Fibroblast of villous mesenchyme (primary cell): ENCODE data around the gene FAAP20. TPM values are rescaled to one million over a fixed set of nuclear protein-coding genes. Genes with fewer than 3 reads are reported as not detected.

ENCODE experiments used
- DNase-seq: peaks from one replicate; pipeline ENCODE4 v3.0.0-alpha.2; 2010; ENCODE audit warnings: low read depth
- H3K4me3 ChIP-seq: 2 replicates; pipeline ENCODE4 v1.5.1; 2011; ENCODE audit warnings: low read depth, mild to moderate bottlenecking, low read length
- CTCF ChIP-seq: IDR thresholded peaks from 2 replicates; pipeline ENCODE4 v1.5.1; 2012; ENCODE audit warnings: low read depth, mild to moderate bottlenecking, low read length; ENCODE audit not compliant: insufficient read depth
- total RNA-seq: library from RNA; depleted of rRNA; stranded (reverse); fragments of >200 nt; gene quantifications from 2 replicates; pipeline ENCODE4 v1.2.3, GENCODE V29; 2012

FAAP20 gene
- total RNA-seq, 1 donor = 20.7 TPM

- no peak overlapping the region for H3K4me3 ChIP-seq
- DNase-seq = no peak
- TF ChIP-seq CTCF = no peak
These were observed 8.4 kb downstream of the FAAP20 start for GRCh38 chr1:2185880-2186855.

DNA sequence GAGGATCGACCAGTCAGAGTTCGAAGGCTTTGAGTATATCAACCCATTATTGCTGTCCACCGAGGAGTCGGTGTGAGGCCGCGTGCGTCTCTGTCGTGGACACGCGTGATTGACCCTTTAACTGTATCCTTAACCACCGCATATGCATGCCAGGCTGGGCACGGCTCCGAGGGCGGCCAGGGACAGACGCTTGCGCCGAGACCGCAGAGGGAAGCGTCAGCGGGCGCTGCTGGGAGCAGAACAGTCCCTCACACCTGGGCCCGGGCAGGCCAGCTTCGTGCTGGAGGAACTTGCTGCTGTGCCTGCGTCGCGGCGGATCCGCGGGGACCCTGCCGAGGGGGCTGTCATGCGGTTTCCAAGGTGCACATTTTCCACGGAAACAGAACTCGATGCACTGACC is 9.6 kb downstream of the FAAP20 start:
- no peak overlapping the region for H3K4me3 ChIP-seq
- DNase-seq = no peak
- no peak for TF ChIP-seq CTCF

GRCh38 chr1:2184531-2184930 is 10.0 kb downstream of the FAAP20 start:
- DNase-seq = no peak
- no peak for TF ChIP-seq CTCF
- H3K4me3 ChIP-seq = no peak overlapping the region

- no peak overlapping the region for H3K4me3 ChIP-seq
- TF ChIP-seq CTCF = no peak
- no peak for DNase-seq
These were observed 10.6 kb downstream of the FAAP20 start for GRCh38 chr1:2183937-2184334.

- no peak for TF ChIP-seq CTCF
- H3K4me3 ChIP-seq = no peak overlapping the region
- no peak for DNase-seq
These were observed 12.2 kb downstream of the FAAP20 start for GRCh38 chr1:2182376-2182775.

DNA sequence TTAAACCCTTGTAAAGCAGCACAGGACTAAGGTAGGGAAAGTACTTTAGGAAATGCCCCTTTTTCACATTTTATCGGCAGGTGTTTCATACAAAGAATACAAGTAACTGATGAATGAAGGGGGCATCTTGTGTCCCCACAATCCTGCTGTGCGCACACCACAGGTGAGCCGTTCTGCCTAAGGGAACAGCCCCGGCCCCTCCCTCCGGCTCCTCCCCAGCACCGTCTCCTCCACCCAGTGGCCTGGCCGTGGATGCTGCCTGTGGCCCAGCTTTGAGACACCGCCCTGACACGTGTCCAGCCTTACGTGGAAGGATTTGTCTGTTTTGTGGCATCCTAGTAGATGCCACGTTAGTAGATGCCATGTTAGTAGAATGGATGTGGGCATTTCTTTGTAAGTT is 12.8 kb downstream of the FAAP20 start:
- no peak overlapping the region for H3K4me3 ChIP-seq
- DNase-seq = no peak
- TF ChIP-seq CTCF = no peak
